ENCODE measurements around the gene PLCB1. TPM values are rescaled to one million over a fixed set of nuclear protein-coding genes. Genes with fewer than 3 reads are reported as not detected.

Gene PLCB1
- total RNA-seq, 1 donor from 2014 or later: 37.4 TPM

DNA sequence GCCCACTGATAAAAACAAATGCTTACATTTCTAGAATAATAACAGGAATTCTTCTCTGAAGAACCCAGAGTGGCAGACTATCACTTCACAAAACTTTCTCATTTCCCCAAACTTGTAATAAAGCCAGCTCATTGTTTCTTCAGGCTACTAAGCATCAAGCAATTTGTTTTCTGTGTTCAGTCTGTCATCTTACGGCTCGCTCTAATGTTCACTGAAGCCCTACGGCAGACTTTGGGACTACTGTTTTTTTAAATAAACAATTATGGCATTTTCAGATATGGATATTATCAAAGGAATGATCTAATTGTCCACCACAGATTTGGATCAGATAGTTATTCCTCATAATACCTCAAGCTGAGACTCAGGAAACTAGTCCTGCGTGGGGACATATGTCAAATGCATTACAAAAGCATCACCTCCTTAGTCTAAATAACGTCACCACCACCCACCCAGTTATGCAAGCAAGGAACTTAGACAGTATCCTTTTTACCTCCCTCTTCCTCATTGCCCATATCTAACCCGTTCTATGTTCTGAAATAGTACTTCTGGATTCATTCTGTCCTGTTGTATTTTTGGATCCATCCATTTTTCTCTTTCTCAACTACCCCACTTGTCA lies 415.1 kb downstream of the PLCB1 start:
- no peaks in the 10 kb centered on the region for H3K27me3 Mint-ChIP-seq (ENCODE audit: unreplicated experiment)
- H3K4me1 Mint-ChIP-seq (ENCODE audit: low read depth, unreplicated experiment): no peaks in the 10 kb centered on the region
- H3K27ac Mint-ChIP-seq (ENCODE audit: unreplicated experiment): no peak overlapping the region
- no peaks in the 10 kb centered on the region for H3K9me3 Mint-ChIP-seq (ENCODE audit: unreplicated experiment)
- H3K36me3 Mint-ChIP-seq (ENCODE audit: unreplicated experiment): peaks cover 4% of the 10 kb centered on the region
- H3K4me3 Mint-ChIP-seq (ENCODE audit: unreplicated experiment): no peak overlapping the region
- TF ChIP-seq, protein P1, sequence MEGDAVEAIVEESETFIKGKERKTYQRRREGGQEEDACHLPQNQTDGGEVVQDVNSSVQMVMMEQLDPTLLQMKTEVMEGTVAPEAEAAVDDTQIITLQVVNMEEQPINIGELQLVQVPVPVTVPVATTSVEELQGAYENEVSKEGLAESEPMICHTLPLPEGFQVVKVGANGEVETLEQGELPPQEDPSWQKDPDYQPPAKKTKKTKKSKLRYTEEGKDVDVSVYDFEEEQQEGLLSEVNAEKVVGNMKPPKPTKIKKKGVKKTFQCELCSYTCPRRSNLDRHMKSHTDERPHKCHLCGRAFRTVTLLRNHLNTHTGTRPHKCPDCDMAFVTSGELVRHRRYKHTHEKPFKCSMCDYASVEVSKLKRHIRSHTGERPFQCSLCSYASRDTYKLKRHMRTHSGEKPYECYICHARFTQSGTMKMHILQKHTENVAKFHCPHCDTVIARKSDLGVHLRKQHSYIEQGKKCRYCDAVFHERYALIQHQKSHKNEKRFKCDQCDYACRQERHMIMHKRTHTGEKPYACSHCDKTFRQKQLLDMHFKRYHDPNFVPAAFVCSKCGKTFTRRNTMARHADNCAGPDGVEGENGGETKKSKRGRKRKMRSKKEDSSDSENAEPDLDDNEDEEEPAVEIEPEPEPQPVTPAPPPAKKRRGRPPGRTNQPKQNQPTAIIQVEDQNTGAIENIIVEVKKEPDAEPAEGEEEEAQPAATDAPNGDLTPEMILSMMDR (IDR thresholded peaks at IDR 0.05; ENCODE audit: partially characterized antibody, unreplicated experiment): no peak
- DNase-seq: no peak

DNA sequence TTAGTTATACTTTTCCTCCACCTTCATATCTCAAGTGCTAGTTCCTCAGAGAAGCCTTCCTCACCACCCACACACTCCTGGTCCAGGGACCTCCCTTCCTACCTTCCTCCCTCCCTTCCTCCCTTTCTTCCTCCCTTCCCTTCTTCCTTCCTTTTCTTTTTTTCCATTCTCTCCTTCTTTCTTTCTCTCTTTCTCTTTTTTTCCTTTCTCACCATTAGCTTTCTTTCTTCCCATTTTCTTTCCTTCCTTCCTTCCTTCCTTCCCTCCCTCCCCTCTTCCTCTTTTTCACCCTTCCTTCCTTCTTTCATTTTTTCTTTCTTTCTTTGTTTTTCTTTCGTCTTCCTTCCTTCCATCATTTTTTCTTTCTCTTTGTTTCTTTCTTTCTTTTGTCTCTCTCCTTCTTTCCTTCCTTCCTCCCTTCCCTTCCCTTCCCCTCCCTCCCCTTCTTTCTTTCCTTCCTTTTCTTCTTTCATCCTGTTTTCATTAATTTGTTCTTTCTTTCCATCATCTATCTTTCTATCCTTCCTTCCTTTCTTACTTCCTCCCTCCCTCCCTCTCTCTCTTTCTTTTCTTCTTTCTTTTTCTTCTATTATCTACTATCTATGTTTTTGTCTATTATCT lies 416.0 kb downstream of the PLCB1 start:
- DNase-seq: no peak
- H3K36me3 Mint-ChIP-seq (ENCODE audit: unreplicated experiment): peaks cover 4% of the 10 kb centered on the region
- H3K27ac Mint-ChIP-seq (ENCODE audit: unreplicated experiment): no peak overlapping the region
- no peaks in the 10 kb centered on the region for H3K27me3 Mint-ChIP-seq (ENCODE audit: unreplicated experiment)
- no peak overlapping the region for H3K4me3 Mint-ChIP-seq (ENCODE audit: unreplicated experiment)
- TF ChIP-seq, protein P1 (IDR thresholded peaks at IDR 0.05; ENCODE audit: partially characterized antibody, unreplicated experiment): no peak
- H3K4me1 Mint-ChIP-seq (ENCODE audit: low read depth, unreplicated experiment): no peaks in the 10 kb centered on the region
- no peaks in the 10 kb centered on the region for H3K9me3 Mint-ChIP-seq (ENCODE audit: unreplicated experiment)

DNA sequence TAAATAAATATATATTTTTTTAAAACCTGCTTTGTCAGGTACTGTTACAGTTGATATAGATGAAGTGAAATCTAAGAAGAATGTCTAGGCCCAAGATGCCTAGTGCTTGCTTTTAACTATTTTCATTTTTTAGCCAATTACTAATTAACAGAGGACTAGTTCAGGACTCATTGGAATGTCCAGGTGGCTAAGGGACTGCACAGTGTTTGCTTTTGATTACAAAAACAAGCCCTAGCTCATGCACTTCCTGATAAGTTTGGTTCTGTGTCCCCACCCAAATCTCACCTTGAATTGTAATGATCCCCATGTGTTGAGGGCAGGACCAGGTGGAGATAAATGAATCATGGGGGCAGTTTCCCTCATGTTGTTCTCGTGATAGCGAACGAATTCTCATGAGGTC lies 417.1 kb downstream of the PLCB1 start:
- Mint-ChIP-seq H3K4me1 (ENCODE audit: low read depth, unreplicated experiment) (no peaks in the 10 kb centered on the region), H3K27ac (ENCODE audit: unreplicated experiment) (no peak overlapping the region), H3K27me3 (ENCODE audit: unreplicated experiment) (no peaks in the 10 kb centered on the region), H3K4me3 (ENCODE audit: unreplicated experiment) (no peak overlapping the region), H3K36me3 (ENCODE audit: unreplicated experiment) (peaks cover 4% of the 10 kb centered on the region), H3K9me3 (ENCODE audit: unreplicated experiment) (no peaks in the 10 kb centered on the region)
- DNase-seq: no peak
- TF ChIP-seq, protein P1 (IDR thresholded peaks at IDR 0.05; ENCODE audit: partially characterized antibody, unreplicated experiment): no peak

DNA sequence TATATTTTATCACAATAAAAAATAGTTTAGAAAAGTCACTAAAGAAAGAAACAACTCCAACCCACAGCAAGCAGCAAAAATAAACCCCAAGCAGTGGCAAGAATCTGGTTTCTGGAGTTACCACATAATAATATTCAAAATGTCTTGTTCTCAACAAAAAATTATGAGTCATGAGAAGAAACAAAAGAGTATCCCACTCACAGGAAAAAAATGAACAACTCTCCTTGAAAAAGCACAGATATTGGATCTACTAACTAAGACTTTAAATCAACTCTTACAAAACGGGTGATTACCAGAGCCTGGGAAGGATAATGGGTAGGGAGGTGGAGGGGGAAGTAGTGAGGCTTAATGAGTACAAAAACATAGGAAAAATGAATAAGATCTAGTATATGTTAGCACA lies 425.6 kb downstream of the PLCB1 start:
- H3K27me3 Mint-ChIP-seq (ENCODE audit: unreplicated experiment): no peaks in the 10 kb centered on the region
- TF ChIP-seq, protein P1 (IDR thresholded peaks at IDR 0.05; ENCODE audit: partially characterized antibody, unreplicated experiment): no peak
- H3K9me3 Mint-ChIP-seq (ENCODE audit: unreplicated experiment): peaks cover 4% of the 10 kb centered on the region
- H3K4me3 Mint-ChIP-seq (ENCODE audit: unreplicated experiment): no peak overlapping the region
- H3K27ac Mint-ChIP-seq (ENCODE audit: unreplicated experiment): no peak overlapping the region
- no peak for DNase-seq
- H3K36me3 Mint-ChIP-seq (ENCODE audit: unreplicated experiment): peaks cover 7% of the 10 kb centered on the region
- H3K4me1 Mint-ChIP-seq (ENCODE audit: low read depth, unreplicated experiment): no peaks in the 10 kb centered on the region

DNA sequence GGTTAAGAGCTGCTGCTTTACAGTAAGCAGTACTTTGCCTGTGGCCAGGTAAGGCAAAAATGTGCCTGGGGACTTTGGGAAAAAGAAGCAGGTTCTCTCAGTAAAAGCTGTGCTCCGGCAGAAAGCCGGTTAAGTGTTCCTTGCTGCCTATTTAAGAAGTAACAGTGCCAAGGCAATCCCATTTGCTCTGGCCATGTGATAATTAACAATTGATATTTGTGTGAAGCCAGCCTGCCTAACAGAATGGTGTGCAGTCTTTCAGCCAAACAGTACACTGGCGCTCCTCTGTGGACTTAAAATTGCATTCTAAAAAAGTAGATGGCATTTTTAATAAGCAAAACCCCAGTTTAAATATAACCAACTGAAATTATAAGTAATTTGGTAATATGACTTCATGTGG lies 430.3 kb downstream of the PLCB1 start:
- no peaks in the 10 kb centered on the region for H3K36me3 Mint-ChIP-seq (ENCODE audit: unreplicated experiment)
- H3K4me1 Mint-ChIP-seq (ENCODE audit: low read depth, unreplicated experiment): no peaks in the 10 kb centered on the region

More for the DNA sequence above, 430.3 kb downstream of the PLCB1 start:
- no peak for DNase-seq
- H3K27me3 Mint-ChIP-seq (ENCODE audit: unreplicated experiment): no peaks in the 10 kb centered on the region
- H3K4me3 Mint-ChIP-seq (ENCODE audit: unreplicated experiment): no peak overlapping the region
- TF ChIP-seq, protein P1 (IDR thresholded peaks at IDR 0.05; ENCODE audit: partially characterized antibody, unreplicated experiment): no peak
- H3K9me3 Mint-ChIP-seq (ENCODE audit: unreplicated experiment): peaks cover 4% of the 10 kb centered on the region
- H3K27ac Mint-ChIP-seq (ENCODE audit: unreplicated experiment): no peak overlapping the region
